Lower leg skin (tissue), 3 donors: ENCODE results near the gene PES1.

Experiments used
- CTCF ChIP-seq, 3 donors: fragments of 450-650 bp; IDR thresholded peaks; one replicate each; pipeline ENCODE4 v1.5.1; 2016; ENCODE audit warnings: antibody characterized with exemption in 3 of 3, mild to moderate bottlenecking in 3 of 3, moderate library complexity in 2 of 3
- POLR2A ChIP-seq, 2 donors: fragments of 450-650 bp; IDR thresholded peaks; one replicate each; pipeline ENCODE4 v1.6.1; 2016 to 2017; ENCODE audit warnings: antibody characterized with exemption in 2 of 2, mild to moderate bottlenecking in 1 of 2, moderate library complexity in 1 of 2

GRCh38 chr22:30566125-30566524 lies 25.6 kb downstream of the PES1 start:
- TF ChIP-seq CTCF (IDR thresholded peaks at IDR 0.05) = no peak
- no peak for TF ChIP-seq POLR2A (IDR thresholded peaks at IDR 0.05)
